ENCODE measurements around the gene HCK.

DNA sequence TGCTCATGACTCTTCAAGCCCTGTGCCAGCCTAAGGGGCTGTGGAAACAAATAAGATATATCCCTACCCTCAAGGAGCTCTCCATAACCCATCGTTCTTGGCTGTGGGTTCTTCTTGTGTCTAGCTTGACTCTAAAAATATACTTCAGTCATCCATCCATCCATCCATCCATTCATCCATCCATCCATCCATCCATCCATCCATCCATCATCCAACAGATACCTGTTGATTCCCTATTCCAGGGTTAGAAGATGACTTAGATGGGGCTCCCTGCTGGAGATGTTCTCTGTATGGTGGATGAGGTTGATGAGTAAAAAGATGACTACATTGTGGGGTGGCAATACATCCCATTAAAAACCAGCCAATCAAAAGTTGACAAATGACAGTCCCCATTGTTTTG is 23.5 kb downstream of the HCK start:
- TF ChIP-seq, protein P1, sequence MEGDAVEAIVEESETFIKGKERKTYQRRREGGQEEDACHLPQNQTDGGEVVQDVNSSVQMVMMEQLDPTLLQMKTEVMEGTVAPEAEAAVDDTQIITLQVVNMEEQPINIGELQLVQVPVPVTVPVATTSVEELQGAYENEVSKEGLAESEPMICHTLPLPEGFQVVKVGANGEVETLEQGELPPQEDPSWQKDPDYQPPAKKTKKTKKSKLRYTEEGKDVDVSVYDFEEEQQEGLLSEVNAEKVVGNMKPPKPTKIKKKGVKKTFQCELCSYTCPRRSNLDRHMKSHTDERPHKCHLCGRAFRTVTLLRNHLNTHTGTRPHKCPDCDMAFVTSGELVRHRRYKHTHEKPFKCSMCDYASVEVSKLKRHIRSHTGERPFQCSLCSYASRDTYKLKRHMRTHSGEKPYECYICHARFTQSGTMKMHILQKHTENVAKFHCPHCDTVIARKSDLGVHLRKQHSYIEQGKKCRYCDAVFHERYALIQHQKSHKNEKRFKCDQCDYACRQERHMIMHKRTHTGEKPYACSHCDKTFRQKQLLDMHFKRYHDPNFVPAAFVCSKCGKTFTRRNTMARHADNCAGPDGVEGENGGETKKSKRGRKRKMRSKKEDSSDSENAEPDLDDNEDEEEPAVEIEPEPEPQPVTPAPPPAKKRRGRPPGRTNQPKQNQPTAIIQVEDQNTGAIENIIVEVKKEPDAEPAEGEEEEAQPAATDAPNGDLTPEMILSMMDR (conservative IDR thresholded peaks at IDR 0.05 in 1 of 2, IDR thresholded peaks at IDR 0.05 in 1 of 2; ENCODE audit: extremely low read depth in 1 of 2, insufficient read depth in 1 of 2, low read depth in 1 of 2, low read length in 2 of 2): no peak
- no peak for TF ChIP-seq EZH2 (IDR thresholded peaks at IDR 0.05; ENCODE audit: borderline replicate concordance, low read length)

Data from mammary epithelial cell (primary cell).